DOHH2 (cell line): ENCODE measurements around the gene MEIS2.

ENCODE experiments used
- EZH2phosphoT487 ChIP-seq: fragments of 200-600 bp; sonication (generic); IDR thresholded peaks from 2 replicates; pipeline ENCODE4 v1.6.1; 2017; ENCODE audit warnings: borderline replicate concordance, mild to moderate bottlenecking, antibody characterized with exemption, low read length, moderate library complexity, mixed read lengths
- TF ChIP-seq, protein P1 (sequence below): fragments of 200-600 bp; sonication (generic); IDR thresholded peaks from one replicate; pipeline ENCODE4 v1.5.1; 2014; ENCODE audit warnings: antibody characterized with exemption, mild to moderate bottlenecking, low read depth, low read length; ENCODE audit not compliant: poor library complexity, severe bottlenecking

DNA sequence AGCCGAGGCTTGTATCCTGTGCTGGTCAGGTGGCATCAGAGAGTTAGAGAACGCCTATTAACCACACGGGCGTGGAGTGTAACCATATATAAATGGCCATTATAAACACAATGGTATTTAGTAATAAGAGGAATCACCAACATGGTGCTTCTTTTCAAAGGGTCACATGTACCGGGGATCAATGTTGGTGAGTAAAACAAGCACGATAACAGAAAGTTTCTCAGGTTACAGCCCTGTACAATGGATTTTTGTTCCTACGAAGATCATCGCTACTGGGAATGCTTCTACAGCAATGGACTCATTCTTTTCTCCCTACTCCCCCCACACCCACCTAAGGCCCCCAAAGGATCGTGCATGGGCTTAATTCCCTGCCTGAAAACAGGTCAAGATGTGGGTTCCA, 42.5 kb downstream of the MEIS2 start:
- TF ChIP-seq, protein P1, sequence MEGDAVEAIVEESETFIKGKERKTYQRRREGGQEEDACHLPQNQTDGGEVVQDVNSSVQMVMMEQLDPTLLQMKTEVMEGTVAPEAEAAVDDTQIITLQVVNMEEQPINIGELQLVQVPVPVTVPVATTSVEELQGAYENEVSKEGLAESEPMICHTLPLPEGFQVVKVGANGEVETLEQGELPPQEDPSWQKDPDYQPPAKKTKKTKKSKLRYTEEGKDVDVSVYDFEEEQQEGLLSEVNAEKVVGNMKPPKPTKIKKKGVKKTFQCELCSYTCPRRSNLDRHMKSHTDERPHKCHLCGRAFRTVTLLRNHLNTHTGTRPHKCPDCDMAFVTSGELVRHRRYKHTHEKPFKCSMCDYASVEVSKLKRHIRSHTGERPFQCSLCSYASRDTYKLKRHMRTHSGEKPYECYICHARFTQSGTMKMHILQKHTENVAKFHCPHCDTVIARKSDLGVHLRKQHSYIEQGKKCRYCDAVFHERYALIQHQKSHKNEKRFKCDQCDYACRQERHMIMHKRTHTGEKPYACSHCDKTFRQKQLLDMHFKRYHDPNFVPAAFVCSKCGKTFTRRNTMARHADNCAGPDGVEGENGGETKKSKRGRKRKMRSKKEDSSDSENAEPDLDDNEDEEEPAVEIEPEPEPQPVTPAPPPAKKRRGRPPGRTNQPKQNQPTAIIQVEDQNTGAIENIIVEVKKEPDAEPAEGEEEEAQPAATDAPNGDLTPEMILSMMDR = no peak
- TF ChIP-seq EZH2phosphoT487 = no peak
